ENCODE measurements around the gene ZNRF4.
"Not testable (repeated sequence)": the region's sequence is repeated elsewhere in the genome, so short reads cannot be mapped to it uniquely, and the experiment has no call there.

Gene ZNRF4, protein sequence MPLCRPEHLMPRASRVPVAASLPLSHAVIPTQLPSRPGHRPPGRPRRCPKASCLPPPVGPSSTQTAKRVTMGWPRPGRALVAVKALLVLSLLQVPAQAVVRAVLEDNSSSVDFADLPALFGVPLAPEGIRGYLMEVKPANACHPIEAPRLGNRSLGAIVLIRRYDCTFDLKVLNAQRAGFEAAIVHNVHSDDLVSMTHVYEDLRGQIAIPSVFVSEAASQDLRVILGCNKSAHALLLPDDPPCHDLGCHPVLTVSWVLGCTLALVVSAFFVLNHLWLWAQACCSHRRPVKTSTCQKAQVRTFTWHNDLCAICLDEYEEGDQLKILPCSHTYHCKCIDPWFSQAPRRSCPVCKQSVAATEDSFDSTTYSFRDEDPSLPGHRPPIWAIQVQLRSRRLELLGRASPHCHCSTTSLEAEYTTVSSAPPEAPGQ

GRCh38 chr19:5455367-5456129 is at the start of gene ZNRF4:
TSS of gene ZNRF4 (plus strand) at chr19:5455417. CDS start at chr19:5455492, 75 bp downstream.
- no peak for DNase-seq

GRCh38 chr19:5406198-5406597 is 49.0 kb upstream of the ZNRF4 start:
- not testable (repeated sequence) for DNase-seq

GRCh38 chr19:5406816-5407215 is 48.4 kb upstream of the ZNRF4 start:
- no peak for DNase-seq

DNA sequence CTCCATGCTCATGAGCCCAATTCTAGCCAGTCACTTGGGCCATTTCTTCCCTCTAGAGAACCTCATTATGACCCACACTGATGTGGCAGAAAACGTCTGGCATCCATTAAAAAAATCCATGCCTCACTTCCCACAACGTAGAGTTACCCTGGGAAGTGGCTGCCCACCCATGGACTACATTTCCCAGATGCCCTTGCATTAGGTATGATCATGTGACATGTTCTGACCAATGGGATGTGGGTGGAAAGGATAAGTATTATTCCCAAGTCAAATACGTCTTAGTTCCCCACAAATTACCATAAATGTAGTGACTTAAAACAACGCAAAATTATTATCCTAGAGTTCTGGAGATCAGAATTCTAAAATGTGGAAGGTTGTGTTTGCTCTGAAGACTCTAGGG is 47.9 kb upstream of the ZNRF4 start:
- no peak for DNase-seq

GRCh38 chr19:5417495-5418436 is 37.5 kb upstream of the ZNRF4 start:
- no peak for DNase-seq

- no peak for DNase-seq
Measured at GRCh38 chr19:5418677-5419076, 36.5 kb upstream of the ZNRF4 start.

DNA sequence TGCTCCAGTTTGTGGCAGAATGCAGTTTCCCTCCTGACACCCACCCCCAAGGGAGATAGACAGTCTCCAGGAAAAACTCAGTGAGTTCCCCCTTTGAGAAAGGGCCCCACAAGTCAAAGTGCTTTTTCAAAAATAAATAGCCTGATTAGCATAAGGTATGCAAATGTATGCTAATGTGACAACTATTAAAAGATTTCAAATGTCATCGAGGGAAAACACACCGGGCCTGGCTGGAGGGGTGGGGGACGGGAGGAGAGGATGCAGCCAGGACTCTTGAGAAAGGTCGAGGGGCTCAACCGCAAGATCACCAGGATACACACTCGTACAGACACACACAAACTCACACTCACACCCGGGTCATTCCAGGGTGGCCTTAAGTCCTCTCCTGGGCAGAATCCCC is 34.3 kb upstream of the ZNRF4 start:
- no peak for DNase-seq

GRCh38 chr19:5423567-5424125 is 31.6 kb upstream of the ZNRF4 start:
- no peak for DNase-seq

DNA sequence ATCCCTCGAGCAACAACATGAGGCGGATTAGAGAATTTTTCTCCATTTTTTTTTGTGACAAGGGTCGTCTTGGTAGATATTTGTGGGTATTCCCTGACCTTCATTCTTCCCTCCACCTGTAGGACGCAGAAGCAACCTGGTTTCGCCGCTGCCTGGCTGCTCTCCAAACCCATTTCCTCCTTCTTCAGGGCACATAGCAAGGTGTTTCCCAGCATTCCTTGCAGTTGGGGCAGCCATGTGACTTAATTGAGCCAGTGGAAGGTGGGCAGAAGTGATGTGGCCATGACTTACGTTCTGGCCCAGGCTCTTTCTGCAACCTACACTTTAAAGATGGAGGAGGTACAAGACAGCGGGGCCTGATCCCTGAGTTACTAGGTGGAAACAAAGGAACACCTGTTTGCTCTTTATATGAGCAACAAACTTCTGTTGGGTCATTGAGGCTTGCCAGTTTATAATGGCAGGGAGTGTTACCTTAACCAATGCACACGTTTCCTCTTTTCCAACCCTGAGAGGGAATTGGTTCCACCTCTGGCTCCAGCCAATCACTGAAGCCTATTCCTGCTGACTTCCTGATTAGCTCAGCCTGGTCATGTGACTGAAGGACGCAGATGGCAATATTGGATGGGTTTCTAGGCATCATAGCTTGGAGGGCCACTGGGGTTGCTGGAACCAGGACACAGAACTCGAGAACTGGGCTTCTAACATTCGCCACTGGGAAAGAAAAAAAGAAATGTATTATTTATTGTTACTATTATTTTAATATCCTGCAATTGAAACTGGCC is 30.8 kb upstream of the ZNRF4 start:
- DNase-seq = no peak

GRCh38 chr19:5425260-5425659 is 30.0 kb upstream of the ZNRF4 start:
- DNase-seq = no peak

GRCh38 chr19:5430237-5430636 is 25.0 kb upstream of the ZNRF4 start:
- no peak for DNase-seq

DNA sequence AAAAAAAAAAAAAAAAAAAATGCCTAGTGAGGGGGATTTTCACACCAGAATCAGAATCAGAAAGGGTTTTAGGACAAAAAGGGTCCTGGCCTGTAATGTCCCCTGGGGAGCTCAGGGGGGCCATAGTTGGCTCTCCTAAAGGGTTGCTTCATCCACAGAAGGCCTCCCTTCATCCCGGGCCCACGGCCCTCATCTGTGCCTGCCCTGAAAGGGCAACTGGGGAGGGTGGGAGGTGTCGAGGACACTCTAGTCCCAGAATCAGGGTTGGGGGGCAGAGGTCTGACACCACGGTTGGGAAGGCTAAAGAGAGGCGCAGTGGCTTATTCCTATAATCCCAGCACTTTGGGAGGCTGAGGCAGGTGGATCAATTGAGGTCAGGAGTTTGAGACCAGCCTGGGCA is 22.5 kb upstream of the ZNRF4 start:
- no peak for DNase-seq

GRCh38 chr19:5434351-5434917 is 20.8 kb upstream of the ZNRF4 start:
- no peak for DNase-seq

- DNase-seq = peak; percentile 33 to 39
Measured at GRCh38 chr19:5434970-5435641, 20.1 kb upstream of the ZNRF4 start.

DNA sequence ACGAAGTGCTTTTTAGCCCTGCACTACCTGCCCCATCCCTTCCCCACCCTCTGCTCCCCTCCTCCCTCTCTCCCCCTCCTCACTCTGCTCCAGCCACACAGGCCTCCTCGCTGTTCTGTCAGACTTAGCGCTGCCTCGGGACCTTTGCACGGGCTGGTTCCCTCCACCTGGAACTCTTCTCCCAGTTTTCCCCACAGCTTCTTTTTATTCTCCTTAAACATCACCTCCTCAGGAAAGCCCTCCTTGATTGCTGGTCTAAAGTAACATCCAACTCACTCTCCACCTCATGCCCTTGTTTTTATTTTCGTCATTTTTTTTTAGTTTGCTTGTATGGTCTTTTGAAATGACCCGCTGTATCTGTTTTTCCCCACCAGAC is 19.6 kb upstream of the ZNRF4 start:
- no peak for DNase-seq

DNA sequence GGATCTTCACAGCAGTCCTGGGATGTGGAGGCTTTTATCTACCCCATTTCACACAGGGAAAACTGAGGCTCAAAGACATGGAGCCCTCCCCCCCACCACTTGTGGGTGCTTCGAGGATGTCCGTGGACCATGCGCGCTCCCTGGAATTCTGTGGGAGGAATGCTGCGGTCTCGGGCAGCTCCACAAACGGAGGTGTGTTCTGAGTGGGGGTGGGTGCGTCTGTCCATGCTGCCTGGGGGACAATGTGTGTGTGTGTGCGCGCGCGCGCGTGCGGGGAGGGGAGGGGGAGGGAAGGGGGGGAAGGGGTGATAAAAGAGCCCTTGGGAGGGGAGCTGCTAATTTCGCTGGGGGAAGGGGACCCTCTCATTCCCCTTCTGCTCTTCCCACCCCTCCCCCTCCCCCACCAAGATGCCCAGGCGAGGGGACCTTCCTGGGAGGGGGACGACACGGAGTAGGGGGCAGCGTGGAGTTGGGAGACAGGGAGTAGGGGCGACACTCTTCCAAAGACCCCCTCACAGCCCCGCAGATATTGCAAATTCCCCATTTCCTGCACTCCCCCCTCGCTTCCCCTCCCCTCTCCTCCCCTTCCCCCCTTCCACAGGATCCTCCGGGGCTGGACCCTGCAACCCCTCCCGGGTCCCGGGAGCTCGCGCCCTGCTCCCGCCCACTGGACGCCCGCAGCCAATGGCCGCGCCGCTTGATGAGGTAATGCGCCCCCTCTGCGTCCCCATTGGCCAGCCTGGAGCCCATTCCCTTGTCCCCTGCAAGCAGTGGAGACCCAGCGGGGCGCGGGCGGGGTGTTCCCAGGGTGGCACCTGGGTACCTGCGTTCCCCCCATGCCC is 18.9 kb upstream of the ZNRF4 start:
- DNase-seq = peak in 1 of 2 donors; percentile 6

DNA sequence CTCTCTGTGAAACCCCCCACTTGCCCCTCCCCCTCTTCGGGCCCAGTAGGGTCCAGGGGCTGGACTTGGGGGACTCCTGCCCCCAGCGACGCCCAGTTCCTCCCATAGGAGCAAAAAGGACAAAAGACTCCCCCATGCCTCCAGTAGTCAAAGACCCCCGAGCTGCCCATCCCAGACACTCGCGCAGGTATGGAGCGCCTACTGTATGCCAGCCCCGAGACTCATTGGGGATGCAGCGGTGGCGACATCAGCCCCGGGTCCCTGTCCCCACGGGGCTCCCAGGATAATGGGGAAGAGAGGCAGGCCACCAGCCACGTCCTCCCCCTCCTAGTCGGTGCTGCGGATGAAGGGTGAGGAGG is 18.3 kb upstream of the ZNRF4 start:
- no peak for DNase-seq

DNA sequence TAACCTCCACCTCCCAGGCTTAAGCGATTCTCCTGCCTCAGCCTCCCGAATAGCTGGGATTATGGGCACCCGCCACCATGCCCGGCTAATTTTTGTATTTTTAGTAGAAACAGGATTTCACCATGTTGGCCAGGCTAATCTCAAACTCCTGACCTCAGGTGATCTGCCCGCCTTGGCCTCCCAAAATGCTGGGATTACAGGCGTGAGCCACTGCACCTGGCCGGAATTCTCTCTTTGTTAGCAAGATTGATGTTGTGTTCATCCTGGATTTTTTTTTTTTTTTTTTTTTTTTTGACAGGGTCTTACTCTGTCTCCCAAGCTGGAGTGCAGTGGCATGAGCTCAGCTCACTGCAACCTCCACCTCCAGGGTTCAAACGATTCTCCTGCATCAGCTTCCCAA is 16.5 kb upstream of the ZNRF4 start:
- not testable (repeated sequence) for DNase-seq

DNA sequence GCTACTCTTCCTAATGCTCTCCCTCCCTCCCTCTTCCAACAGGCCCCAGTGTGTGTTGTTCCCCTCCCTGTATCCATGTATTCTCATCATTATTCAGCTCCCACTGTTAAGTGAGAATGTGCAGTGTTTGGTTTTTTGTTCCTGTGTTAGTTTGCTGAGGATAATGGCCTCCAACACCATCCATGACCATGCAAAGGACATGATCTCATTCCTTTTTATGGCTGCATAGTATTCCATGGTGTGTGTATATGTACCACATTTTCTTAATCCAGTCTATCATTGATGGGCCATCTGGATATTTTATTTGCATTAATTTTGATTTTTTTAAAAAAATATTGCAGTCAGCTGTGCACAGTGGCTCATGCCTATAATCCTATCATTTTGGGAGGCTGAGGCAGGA is 15.8 kb upstream of the ZNRF4 start:
- no peak for DNase-seq

GRCh38 chr19:5440299-5440698 is 14.9 kb upstream of the ZNRF4 start:
- no peak for DNase-seq

Data from stimulated activated CD4-positive, alpha-beta T cell treated with anti-CD3 and anti-CD28 coated beads, Interleukin-2, amount 100 ng/mL, for 48 hours (primary cell).